OCI-LY3 (cell line): ENCODE data around the gene THAP2.

Source experiments
- EZH2phosphoT487 ChIP-seq: fragments of 200-600 bp; shearing (Covaris generic); IDR thresholded peaks from 2 replicates; pipeline ENCODE4 v1.6.1; 2018; ENCODE audit warnings: antibody characterized with exemption, mixed run types, low read depth
- TF ChIP-seq, protein P1 (sequence below): fragments of 200-600, 300-600 bp; sonication (generic); IDR thresholded peaks from 2 replicates; pipeline ENCODE4 v1.5.1; 2014; ENCODE audit warnings: antibody characterized with exemption, low read length, low read depth

DNA sequence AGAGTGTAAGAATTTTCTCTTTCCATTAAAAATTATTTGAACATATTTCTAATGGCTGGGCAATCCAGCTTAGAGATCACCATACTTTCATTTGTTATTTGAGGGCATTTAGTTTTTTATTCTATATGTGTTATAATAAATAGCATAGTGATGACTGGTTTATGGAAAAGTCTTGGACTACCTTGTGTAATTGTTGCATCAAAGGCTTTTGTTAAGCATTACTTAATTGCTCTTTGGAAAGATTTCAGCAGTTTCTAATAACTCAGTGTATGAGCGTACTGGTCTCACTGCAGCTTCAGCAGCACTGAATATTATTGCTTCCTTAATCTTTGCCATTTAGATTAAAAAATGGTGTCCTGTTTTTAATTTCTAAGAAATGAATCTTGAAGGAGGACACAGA, 44.6 kb downstream of the THAP2 start:
- TF ChIP-seq, protein P1, sequence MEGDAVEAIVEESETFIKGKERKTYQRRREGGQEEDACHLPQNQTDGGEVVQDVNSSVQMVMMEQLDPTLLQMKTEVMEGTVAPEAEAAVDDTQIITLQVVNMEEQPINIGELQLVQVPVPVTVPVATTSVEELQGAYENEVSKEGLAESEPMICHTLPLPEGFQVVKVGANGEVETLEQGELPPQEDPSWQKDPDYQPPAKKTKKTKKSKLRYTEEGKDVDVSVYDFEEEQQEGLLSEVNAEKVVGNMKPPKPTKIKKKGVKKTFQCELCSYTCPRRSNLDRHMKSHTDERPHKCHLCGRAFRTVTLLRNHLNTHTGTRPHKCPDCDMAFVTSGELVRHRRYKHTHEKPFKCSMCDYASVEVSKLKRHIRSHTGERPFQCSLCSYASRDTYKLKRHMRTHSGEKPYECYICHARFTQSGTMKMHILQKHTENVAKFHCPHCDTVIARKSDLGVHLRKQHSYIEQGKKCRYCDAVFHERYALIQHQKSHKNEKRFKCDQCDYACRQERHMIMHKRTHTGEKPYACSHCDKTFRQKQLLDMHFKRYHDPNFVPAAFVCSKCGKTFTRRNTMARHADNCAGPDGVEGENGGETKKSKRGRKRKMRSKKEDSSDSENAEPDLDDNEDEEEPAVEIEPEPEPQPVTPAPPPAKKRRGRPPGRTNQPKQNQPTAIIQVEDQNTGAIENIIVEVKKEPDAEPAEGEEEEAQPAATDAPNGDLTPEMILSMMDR, result no peak
- no peak for TF ChIP-seq EZH2phosphoT487
